Measurements from ENCODE around the gene ASAP2. TPM values are rescaled to one million over a fixed set of nuclear protein-coding genes. Genes with fewer than 3 reads are reported as not detected.

The ASAP2 gene
- total RNA-seq, 2 experiments from 2014 or later = 0.25 to 0.71 TPM

GRCh38 chr2:9249020-9249800, 42.6 kb downstream of the ASAP2 start:
- Mint-ChIP-seq H3K4me1 (peaks cover 11% of the 10 kb centered on the region), H3K4me3 (no peak overlapping the region), H3K27ac (no peak overlapping the region), H3K36me3 (ENCODE audit: low read depth) (no peaks in the 10 kb centered on the region), H3K9me3 (no peaks in the 10 kb centered on the region), H3K27me3 (peaks cover 4% of the 10 kb centered on the region)
- CTCF ChIA-PET = no interaction called here
- POLR2A ChIA-PET = no interaction called here
- no peak for DNase-seq

GRCh38 chr2:9250091-9250490, 43.5 kb downstream of the ASAP2 start:
- Mint-ChIP-seq H3K4me1 (peaks cover 6% of the 10 kb centered on the region), H3K9me3 (no peaks in the 10 kb centered on the region), H3K36me3 (ENCODE audit: low read depth) (no peaks in the 10 kb centered on the region), H3K27ac (no peak overlapping the region), H3K4me3 (no peak overlapping the region), H3K27me3 (peaks cover 4% of the 10 kb centered on the region)
- ChIA-PET CTCF (no interaction called here), POLR2A (no interaction called here)
- no peak for DNase-seq

- H3K9me3 Mint-ChIP-seq = no peaks in the 10 kb centered on the region
- POLR2A ChIA-PET = no interaction called here
These were observed 44.0 kb downstream of the ASAP2 start for GRCh38 chr2:9250498-9251153.

GRCh38 chr2:9251154-9252001, 44.8 kb downstream of the ASAP2 start:
- ChIA-PET CTCF (no interaction called here), POLR2A (no interaction called here)
- H3K4me3 Mint-ChIP-seq = no peak overlapping the region
- no peak for DNase-seq
- no peaks in the 10 kb centered on the region for H3K4me1 Mint-ChIP-seq
- no peaks in the 10 kb centered on the region for H3K9me3 Mint-ChIP-seq
- peaks cover 14% of the 10 kb centered on the region for H3K27me3 Mint-ChIP-seq
- H3K36me3 Mint-ChIP-seq (ENCODE audit: low read depth) = no peaks in the 10 kb centered on the region
- H3K27ac Mint-ChIP-seq = no peak overlapping the region

More at GRCh38 chr2:9250498-9251153, 44.0 kb downstream of the ASAP2 start:
- CTCF ChIA-PET = no interaction called here
- no peak for DNase-seq
- H3K27ac Mint-ChIP-seq = no peak overlapping the region
- H3K36me3 Mint-ChIP-seq (ENCODE audit: low read depth) = no peaks in the 10 kb centered on the region
- peaks cover under 1% of the 10 kb centered on the region for H3K4me1 Mint-ChIP-seq
- H3K27me3 Mint-ChIP-seq = peaks cover 8% of the 10 kb centered on the region
- H3K4me3 Mint-ChIP-seq = no peak overlapping the region

GRCh38 chr2:9252002-9252357, 45.4 kb downstream of the ASAP2 start:
- no peak for DNase-seq
- Mint-ChIP-seq H3K27me3 (peaks cover 14% of the 10 kb centered on the region), H3K27ac (no peak overlapping the region), H3K9me3 (no peaks in the 10 kb centered on the region), H3K4me1 (no peaks in the 10 kb centered on the region), H3K36me3 (ENCODE audit: low read depth) (no peaks in the 10 kb centered on the region), H3K4me3 (no peak overlapping the region)
- POLR2A ChIA-PET = no interaction called here
- CTCF ChIA-PET = no interaction called here

GRCh38 chr2:9255416-9255815, 48.8 kb downstream of the ASAP2 start:
- ChIA-PET POLR2A (no interaction called here), CTCF (no interaction called here)
- H3K9me3 Mint-ChIP-seq = no peaks in the 10 kb centered on the region
- H3K27me3 Mint-ChIP-seq = peaks cover 14% of the 10 kb centered on the region
- no peaks in the 10 kb centered on the region for H3K36me3 Mint-ChIP-seq (ENCODE audit: low read depth)
- DNase-seq = no peak
- H3K4me1 Mint-ChIP-seq = no peaks in the 10 kb centered on the region
- no peak overlapping the region for H3K27ac Mint-ChIP-seq
- no peak overlapping the region for H3K4me3 Mint-ChIP-seq

- Mint-ChIP-seq H3K27me3 (peaks cover 11% of the 10 kb centered on the region), H3K4me1 (no peaks in the 10 kb centered on the region), H3K27ac (no peak overlapping the region), H3K36me3 (ENCODE audit: low read depth) (no peaks in the 10 kb centered on the region), H3K9me3 (no peaks in the 10 kb centered on the region), H3K4me3 (no peak overlapping the region)
- POLR2A ChIA-PET = no interaction called here
- no peak for DNase-seq
- CTCF ChIA-PET = no interaction called here
These were observed 49.5 kb downstream of the ASAP2 start for GRCh38 chr2:9256147-9256546.

- ChIA-PET POLR2A (no interaction called here), CTCF (no interaction called here)
- Mint-ChIP-seq H3K9me3 (no peaks in the 10 kb centered on the region), H3K27me3 (peaks cover 10% of the 10 kb centered on the region), H3K27ac (no peak overlapping the region), H3K36me3 (ENCODE audit: low read depth) (no peaks in the 10 kb centered on the region), H3K4me3 (no peak overlapping the region), H3K4me1 (no peaks in the 10 kb centered on the region)
- DNase-seq = no peak
These were observed 50.0 kb downstream of the ASAP2 start for GRCh38 chr2:9256570-9257043.

GRCh38 chr2:9258501-9258900, 51.9 kb downstream of the ASAP2 start:
- Mint-ChIP-seq H3K36me3 (ENCODE audit: low read depth) (no peaks in the 10 kb centered on the region), H3K9me3 (no peaks in the 10 kb centered on the region), H3K4me1 (no peaks in the 10 kb centered on the region), H3K27ac (no peak overlapping the region), H3K27me3 (peaks cover 9% of the 10 kb centered on the region), H3K4me3 (no peak overlapping the region)
- CTCF ChIA-PET = interaction anchor here (0.7 kb wide), 1 partner anchor 384 kb away, joined by 3 read pairs; no protein-coding TSS in a partner anchor
- POLR2A ChIA-PET = no interaction called here
- no peak for DNase-seq

- H3K4me1 Mint-ChIP-seq = no peaks in the 10 kb centered on the region
- no peaks in the 10 kb centered on the region for H3K9me3 Mint-ChIP-seq
- CTCF ChIA-PET = interaction anchor here (0.7 kb wide), 1 partner anchor 385 kb away, joined by 3 read pairs; no protein-coding TSS in a partner anchor
- H3K27me3 Mint-ChIP-seq = peaks cover 12% of the 10 kb centered on the region
- no peaks in the 10 kb centered on the region for H3K36me3 Mint-ChIP-seq (ENCODE audit: low read depth)
- H3K4me3 Mint-ChIP-seq = no peak overlapping the region
- no peak overlapping the region for H3K27ac Mint-ChIP-seq
- POLR2A ChIA-PET = no interaction called here
- DNase-seq = no peak
These were observed 52.4 kb downstream of the ASAP2 start for GRCh38 chr2:9258953-9259399.

GRCh38 chr2:9260464-9260918, 53.9 kb downstream of the ASAP2 start:
- H3K4me3 Mint-ChIP-seq = no peak overlapping the region
- H3K27ac Mint-ChIP-seq = no peak overlapping the region
- no peak for DNase-seq
- H3K4me1 Mint-ChIP-seq = no peaks in the 10 kb centered on the region
- no peaks in the 10 kb centered on the region for H3K9me3 Mint-ChIP-seq
- ChIA-PET CTCF (no interaction called here), POLR2A (no interaction called here)
- no peaks in the 10 kb centered on the region for H3K36me3 Mint-ChIP-seq (ENCODE audit: low read depth)
- peaks cover 9% of the 10 kb centered on the region for H3K27me3 Mint-ChIP-seq

GRCh38 chr2:9261231-9261883, 54.7 kb downstream of the ASAP2 start:
- ChIA-PET CTCF (no interaction called here), POLR2A (no interaction called here)
- Mint-ChIP-seq H3K36me3 (ENCODE audit: low read depth) (no peaks in the 10 kb centered on the region), H3K9me3 (no peaks in the 10 kb centered on the region), H3K4me3 (no peak overlapping the region), H3K27me3 (peaks cover 4% of the 10 kb centered on the region), H3K27ac (no peak overlapping the region), H3K4me1 (no peaks in the 10 kb centered on the region)
- DNase-seq = no peak

- no peak overlapping the region for H3K4me3 Mint-ChIP-seq
- ChIA-PET POLR2A (no interaction called here), CTCF (no interaction called here)
- no peak for DNase-seq
- H3K9me3 Mint-ChIP-seq = no peaks in the 10 kb centered on the region
- H3K27ac Mint-ChIP-seq = no peak overlapping the region
- no peaks in the 10 kb centered on the region for H3K36me3 Mint-ChIP-seq (ENCODE audit: low read depth)
- peaks cover 5% of the 10 kb centered on the region for H3K27me3 Mint-ChIP-seq
- H3K4me1 Mint-ChIP-seq = no peaks in the 10 kb centered on the region
These were observed 56.1 kb downstream of the ASAP2 start for GRCh38 chr2:9262671-9263171.

All from activated CD4-positive, alpha-beta memory T cell treated with anti-CD3 and anti-CD28 coated beads, Interleukin-2, amount 10 ng/mL, durations not matched to agents 7 days and 5 days (primary cell).